HPDE6-E6E7 (cell line): ENCODE results near the gene DFFB.

Experiments used
- DNase-seq: peaks from one replicate; pipeline ENCODE4 v3.0.0; 2011; ENCODE audit warnings: missing footprints; ENCODE audit errors: extremely low spot score

The DFFB gene

GRCh38 chr1:3896396-3897000, 39.2 kb downstream of the DFFB start:
- no peak for DNase-seq

DNA sequence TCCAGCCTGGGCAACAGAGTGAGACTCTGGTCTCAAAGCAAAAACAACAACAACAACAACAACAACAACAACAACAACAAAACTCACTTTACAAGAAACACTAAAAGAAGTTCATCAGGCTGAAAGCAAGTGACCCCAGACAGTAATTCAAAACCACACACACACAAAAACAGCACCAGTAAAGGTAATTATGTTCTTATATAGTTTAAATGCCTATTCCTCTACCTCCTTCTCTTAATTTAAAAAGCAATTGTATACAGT, 41.1 kb downstream of the DFFB start:
- DNase-seq, result no peak

DNA sequence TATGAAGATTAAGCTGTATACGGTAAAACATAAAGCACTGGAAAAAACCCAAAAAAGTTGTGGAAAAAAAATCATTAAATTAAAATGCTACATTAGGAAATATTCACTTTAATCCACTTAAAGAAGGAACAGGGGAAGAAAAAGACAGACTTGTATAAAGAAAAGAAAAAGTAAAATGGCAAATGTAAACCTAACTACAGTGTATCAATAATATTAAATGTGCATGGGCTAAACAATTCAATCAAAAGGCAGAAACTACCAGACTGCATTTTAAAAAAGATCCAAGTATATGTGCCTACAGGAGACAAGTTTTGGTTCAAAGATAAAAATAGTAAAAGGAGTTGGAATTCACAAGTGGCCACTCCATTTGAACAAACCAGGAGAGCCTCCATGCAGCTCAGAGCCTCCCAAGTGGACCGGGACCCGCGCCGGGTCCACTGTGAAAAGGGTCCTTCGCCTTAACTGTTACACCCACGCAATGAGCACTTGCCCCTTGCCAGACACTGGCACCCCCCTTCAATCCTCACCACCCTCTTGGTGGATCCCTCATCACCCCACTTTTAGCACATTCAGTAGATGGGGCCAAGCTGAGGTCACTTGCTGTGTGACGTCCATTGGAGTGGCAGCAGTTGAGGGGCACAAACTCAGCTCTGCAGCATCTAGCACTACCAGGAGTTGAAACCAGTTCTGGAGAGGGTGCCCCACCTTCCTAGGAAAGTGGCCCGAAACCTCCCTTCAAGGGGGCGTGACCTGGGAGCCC, 41.9 kb downstream of the DFFB start:
- peak; percentile 34 for DNase-seq

DNA sequence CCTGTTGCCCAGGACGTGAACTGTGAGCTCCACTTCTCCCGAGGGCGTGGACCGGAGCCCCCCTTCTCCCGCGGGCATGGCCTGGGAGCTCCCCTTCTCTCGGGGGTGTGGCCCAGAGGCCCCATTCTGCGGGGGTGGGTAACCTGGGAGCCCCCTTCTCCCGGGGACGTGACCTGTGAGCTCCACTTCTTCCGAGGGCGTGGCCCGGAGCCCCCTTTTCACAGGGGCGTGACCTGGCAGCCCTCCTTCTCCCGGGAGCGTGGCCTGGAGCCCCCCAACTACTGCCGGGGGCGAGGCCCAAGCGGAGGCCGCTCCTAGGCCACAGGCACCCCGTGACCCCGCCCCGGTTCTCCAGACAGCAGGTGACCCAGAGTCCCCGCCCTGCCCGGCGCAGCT, 42.5 kb downstream of the DFFB start:
- DNase-seq, result no peak

DNA sequence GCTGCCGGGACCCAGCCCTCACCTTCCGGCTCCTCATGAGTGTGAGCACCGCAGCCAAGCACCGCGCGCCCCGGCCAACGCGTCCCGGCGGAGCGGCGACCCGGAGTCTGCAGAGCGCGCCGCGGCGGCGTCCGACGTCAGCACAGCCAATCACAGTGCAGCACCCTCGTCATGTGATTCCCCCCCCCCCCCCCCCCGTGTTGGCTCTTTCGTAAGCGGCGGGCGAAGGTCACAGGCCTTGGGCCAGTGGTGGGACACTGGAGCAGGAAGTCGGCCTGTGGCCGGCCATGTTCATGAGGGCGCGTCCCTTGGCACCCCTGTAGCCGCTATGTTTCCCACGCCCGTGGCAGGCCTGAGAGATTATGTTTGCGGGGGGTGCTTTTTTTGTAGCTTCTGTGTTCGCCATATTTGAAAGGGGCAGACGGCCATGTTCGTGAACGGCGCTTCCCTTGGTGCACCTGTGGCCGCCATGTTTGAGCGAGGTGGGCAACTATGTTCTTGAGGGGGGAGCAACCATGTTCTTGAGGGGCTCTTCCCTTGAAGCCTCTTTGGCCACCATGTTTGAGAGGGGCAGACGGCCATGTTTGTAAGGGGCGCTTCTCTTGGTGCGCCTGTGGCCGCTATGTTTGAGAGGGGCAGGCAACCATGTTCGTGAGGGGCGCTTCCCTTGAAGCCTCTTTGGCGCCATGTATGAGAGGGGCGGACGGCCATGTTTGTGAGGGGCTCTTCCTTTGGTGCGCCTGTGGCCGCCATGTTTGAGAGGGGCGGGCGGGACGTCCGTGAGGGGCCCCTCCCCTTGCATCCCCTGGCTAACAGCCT, 43.1 kb downstream of the DFFB start, which contains the start of gene C1orf174:
Gene C1orf174, minus strand, starts transcription at position 123 of the 819 bp plus-strand sequence. Its CDS starts 86 bp downstream, at position 37.
- peak; percentile 86 for DNase-seq

DNA sequence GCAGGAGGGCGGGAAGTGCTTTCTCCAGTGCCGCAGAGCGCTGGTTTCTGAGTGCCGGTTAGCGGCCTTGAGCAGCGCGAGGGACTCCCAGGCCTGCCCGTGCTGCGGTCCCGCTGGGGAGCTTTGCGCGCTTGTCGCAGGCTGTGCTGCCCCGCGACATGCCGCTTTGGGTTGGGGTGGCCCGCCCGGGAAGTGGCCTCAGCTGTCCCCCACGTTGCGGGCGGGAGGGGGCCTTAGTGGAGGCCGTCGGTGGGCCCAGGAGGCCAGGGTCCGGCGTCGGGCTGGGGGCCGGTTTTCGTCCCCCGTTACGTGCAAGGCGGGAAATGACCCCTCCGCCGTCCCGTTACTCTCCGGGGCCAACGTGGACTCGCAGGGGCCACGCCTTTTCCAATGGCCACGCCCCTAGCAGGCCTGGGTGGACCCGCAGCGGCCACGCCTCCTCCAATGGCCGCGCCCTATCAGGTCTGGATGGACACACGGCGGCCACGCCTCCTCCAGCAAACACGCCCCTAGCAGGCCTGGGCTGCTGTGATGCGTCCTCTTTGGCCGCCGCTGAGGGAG, 43.8 kb downstream of the DFFB start:
- peak; percentile 92 for DNase-seq

GRCh38 chr1:3902111-3902511, 44.8 kb downstream of the DFFB start:
- no peak for DNase-seq

DNA sequence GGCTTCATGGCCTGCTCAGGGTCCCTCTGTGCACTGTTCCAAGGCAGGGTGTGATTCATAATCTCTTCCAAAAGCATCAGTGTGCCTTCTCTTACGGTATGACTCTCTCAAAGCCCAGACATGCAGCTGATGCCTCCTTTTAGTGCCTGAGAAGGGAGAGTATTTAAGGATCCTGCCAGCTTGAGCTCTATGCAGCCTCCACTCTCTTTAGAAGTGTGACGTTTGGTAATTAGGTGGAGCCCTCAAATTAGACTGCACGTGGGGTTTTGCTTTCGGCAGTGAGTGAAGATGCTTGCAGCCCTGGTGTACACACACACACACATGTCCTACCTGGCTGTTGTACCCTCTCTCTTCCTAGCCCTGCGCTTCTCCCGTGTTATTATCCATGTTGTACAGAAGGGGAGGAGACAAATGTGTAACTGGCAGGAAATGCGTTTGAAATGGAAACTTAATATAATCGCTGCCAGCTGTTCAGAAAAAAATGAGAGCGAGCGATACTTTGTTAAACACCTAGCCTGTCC, 45.4 kb downstream of the DFFB start:
- no peak for DNase-seq

DNA sequence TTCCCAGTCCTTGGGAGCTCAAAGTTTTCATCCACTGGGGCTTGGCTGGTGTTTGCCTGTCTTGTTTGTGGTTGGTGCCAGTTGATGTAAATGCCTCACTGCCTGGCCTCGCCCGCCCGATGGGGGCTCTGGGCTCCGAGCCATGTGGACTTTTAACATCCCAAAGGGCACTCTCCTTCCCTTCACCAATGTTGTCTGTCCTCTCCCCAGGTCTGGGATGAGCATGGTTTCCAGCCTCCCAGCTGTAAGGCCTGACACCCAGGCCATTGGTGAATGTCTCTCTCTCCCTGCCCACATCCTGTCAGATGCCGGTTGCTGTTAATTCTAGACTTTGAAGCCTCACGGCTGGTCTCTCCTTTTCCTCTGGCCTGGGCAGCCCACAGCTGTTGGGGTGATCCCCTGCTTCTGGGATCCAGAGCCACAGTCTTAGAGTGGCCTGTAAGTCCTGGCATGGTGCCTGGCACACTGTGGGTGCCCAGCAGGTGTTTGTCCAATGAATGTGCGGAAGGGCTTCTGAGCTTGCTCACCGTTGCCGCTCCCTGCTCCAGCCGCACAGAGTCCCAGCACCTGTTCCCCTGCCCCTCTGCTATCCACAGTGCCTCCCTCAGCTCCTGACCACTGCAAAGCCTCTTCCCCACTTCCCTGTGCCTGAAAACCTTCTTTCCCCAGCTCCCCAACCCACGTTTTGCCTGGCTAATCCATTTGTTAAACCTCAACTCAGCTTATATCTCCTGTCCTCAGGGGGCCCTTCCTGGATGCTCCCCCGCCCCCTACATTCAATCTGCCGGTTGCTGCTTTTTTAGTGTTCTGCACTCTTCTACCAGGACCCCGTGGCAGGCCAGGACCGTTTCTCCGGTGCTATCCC, 46.1 kb downstream of the DFFB start:
- DNase-seq, result no peak

GRCh38 chr1:3904006-3904842, 46.9 kb downstream of the DFFB start:
- no peak for DNase-seq

DNA sequence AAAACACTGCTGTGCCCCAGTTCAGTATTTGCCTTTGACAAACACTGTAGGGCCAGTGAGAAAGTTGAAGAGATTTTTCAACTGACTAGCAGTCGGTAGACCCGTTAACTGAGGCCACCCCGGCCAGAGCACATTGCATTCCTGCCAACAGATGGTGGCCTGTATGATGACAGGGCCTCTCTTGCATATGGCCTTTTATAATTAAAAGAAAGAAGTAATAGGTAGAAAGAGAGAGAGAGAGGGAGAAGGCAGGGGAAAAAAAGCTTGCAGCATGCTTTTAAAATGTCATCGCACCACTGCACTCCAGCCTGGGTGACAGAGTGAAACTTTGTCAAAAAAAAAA, 47.5 kb downstream of the DFFB start:
- DNase-seq, result no peak

- DNase-seq, result no peak
These were observed 48.1 kb downstream of the DFFB start for GRCh38 chr1:3905266-3905952.

- DNase-seq, result no peak
These were observed 48.8 kb downstream of the DFFB start for GRCh38 chr1:3905953-3906671.

DNA sequence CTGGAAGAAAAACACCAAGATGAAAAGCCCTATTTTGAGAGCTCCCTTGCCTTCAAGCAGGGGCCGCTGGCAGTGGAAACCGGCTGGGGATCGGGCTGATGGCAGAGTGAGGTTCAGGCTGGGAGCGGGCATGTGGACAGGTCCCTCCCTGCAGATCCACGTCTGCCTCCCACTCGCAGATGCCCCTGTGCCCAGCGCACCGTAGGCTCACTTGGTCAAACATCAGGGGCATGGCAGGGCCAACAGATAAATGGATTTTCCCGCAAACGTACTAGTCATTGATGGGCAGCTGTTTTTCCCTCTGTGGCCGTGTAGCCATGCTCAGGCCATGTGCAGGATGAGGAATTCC, 49.4 kb downstream of the DFFB start:
- DNase-seq, result no peak

GRCh38 chr1:3907031-3907534, 49.8 kb downstream of the DFFB start:
- DNase-seq, result no peak

- no peak for DNase-seq
These were observed 50.4 kb downstream of the DFFB start for GRCh38 chr1:3907621-3908165.

GRCh38 chr1:3908886-3909517, 51.7 kb downstream of the DFFB start:
- DNase-seq, result no peak

GRCh38 chr1:3909615-3910014, 52.3 kb downstream of the DFFB start:
- DNase-seq, result no peak
